ENCODE data around the gene SDK2.

DNA sequence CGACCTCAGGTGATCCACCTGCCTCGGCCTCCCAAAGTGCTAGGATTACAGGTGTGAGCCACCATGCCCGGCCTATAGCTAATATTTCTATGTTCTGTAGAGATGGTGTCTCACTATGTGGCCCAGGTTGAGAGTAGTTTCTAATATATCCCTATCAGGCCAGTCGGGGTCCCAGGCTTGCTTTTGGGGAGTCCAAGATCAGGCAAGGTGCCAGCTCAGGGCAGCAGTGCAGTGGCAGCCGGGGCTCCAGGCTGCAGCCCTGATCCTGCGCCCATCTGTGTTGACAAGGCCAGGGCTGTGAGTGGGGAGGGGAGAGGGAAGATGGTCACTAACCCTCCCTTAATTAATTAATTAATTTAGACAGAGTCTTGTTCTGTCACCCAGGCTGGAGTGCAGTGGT, 254.8 kb downstream of the SDK2 start:
- TF ChIP-seq ZNF384 (IDR thresholded peaks at IDR 0.05) (no peak), ELF4 (IDR thresholded peaks at IDR 0.05) (no peak), HDGF (IDR thresholded peaks at IDR 0.05; ENCODE audit: borderline replicate concordance) (no peak), TARDBP (IDR thresholded peaks at IDR 0.05) (no peak), SP1 (IDR thresholded peaks at IDR 0.05) (no peak), BHLHE40 (IDR thresholded peaks at IDR 0.05; ENCODE audit: borderline replicate concordance) (no peak), SUZ12 (IDR thresholded peaks at IDR 0.05) (no peak), ARNT (IDR thresholded peaks at IDR 0.05) (no peak)
- TF ChIP-seq, protein P1, sequence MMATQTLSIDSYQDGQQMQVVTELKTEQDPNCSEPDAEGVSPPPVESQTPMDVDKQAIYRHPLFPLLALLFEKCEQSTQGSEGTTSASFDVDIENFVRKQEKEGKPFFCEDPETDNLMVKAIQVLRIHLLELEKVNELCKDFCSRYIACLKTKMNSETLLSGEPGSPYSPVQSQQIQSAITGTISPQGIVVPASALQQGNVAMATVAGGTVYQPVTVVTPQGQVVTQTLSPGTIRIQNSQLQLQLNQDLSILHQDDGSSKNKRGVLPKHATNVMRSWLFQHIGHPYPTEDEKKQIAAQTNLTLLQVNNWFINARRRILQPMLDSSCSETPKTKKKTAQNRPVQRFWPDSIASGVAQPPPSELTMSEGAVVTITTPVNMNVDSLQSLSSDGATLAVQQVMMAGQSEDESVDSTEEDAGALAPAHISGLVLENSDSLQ (IDR thresholded peaks at IDR 0.05), result no peak
